Lower leg skin (tissue), 3 donors: ENCODE data around the gene ATP8A2.

Source experiments
- CTCF ChIP-seq, 3 donors: fragments of 450-650 bp; IDR thresholded peaks; one replicate each; pipeline ENCODE4 v1.5.1; 2016; ENCODE audit warnings: antibody characterized with exemption in 3 of 3, mild to moderate bottlenecking in 3 of 3, moderate library complexity in 2 of 3
- POLR2A ChIP-seq, 2 donors: fragments of 450-650 bp; IDR thresholded peaks; one replicate each; pipeline ENCODE4 v1.6.1; 2016 to 2017; ENCODE audit warnings: antibody characterized with exemption in 2 of 2, mild to moderate bottlenecking in 1 of 2, moderate library complexity in 1 of 2

- TF ChIP-seq CTCF (IDR thresholded peaks at IDR 0.05) (no peak), POLR2A (IDR thresholded peaks at IDR 0.05) (no peak)
Observed at GRCh38 chr13:25677956-25678355, 306.2 kb downstream of the ATP8A2 start.
